ENCODE measurements around the gene ZKSCAN2. TPM values are rescaled to one million over a fixed set of nuclear protein-coding genes. Genes with fewer than 3 reads are reported as not detected.

The ZKSCAN2 gene
- total and polyA plus RNA-seq, 4 experiments from 2014 or later: 1.2 to 4.1 (median 2.5) TPM

DNA sequence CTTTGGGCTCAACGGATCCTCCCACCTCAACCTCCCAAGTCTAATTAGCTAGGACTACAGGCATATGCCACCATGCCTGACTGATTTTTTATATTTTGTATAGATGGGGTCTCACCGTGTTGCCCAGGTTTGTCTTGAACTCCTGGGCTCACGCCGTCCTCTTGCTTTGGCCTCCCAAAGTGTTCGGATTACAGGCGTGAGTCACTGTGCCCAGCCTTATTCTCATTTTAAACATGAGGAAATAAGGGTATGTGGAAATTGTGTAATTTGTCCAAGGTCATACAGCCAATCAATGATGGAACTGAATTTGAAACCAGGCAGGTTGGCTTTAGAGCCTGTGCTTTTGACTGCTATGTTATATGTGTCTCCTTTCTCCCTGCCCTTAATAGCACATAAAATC, 68.3 kb downstream of the ZKSCAN2 start:
- intact Hi-C loops (cut with micrococcal nuclease): no loop called here
- Histone ChIP-seq H3K4me1 (ENCODE audit: insufficient read depth, low read length) (no peaks in the 10 kb centered on the region), H3K36me3 (ENCODE audit: insufficient read depth, low read length) (no peaks in the 10 kb centered on the region), H3K4me3 (ENCODE audit: low read length in 2 of 2) (no peak overlapping the region), H3K27me3 (ENCODE audit: insufficient read depth, low read length) (no peaks in the 10 kb centered on the region), H3K9me3 (ENCODE audit: control insufficient read depth in 1 of 2, low read length in 2 of 2) (no peaks in the 10 kb centered on the region), H3K27ac (ENCODE audit: low read depth, low read length) (no peak overlapping the region)
- no peaks in the 10 kb centered on the region for H3K27me3 Mint-ChIP-seq
- no peak overlapping the region for H3K4me3 Mint-ChIP-seq
- H3K27ac Mint-ChIP-seq: no peak overlapping the region
- no peaks in the 10 kb centered on the region for H3K9me3 Mint-ChIP-seq
- POLR2A ChIA-PET (ENCODE audit: partially characterized antibody): no interaction called here
- CTCF ChIA-PET (ENCODE audit: partially characterized antibody): interaction anchor here (1.0 kb wide), 1 partner anchor 36 kb away, joined by 3 read pairs; no protein-coding TSS in a partner anchor
- no peaks in the 10 kb centered on the region for H3K36me3 Mint-ChIP-seq
- H3K4me1 Mint-ChIP-seq: peaks cover 0 to 1% (median 0%) of the 10 kb centered on the region in 4 donors
- DNase-seq: no peak

DNA sequence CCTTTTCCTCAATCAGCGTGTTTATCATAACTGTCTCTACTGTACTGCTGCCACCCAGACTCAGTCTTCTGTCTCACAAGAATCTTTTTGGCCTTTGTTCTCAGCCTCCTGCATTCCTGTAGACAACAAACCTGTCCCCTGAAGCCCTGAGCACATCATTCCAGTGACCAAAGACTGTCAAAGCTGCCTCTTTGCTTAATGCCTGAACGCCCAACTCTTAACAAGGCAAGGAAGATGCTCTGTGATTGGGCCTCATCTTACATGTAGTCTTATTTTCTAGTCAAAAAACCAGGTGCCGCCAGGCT, 70.2 kb downstream of the ZKSCAN2 start:
- Histone ChIP-seq H3K4me3 (ENCODE audit: low read length in 2 of 2) (no peak overlapping the region), H3K36me3 (ENCODE audit: insufficient read depth, low read length) (no peaks in the 10 kb centered on the region), H3K27me3 (ENCODE audit: insufficient read depth, low read length) (no peaks in the 10 kb centered on the region), H3K27ac (ENCODE audit: low read depth, low read length) (no peak overlapping the region), H3K4me1 (ENCODE audit: insufficient read depth, low read length) (no peaks in the 10 kb centered on the region), H3K9me3 (ENCODE audit: control insufficient read depth in 1 of 2, low read length in 2 of 2) (no peaks in the 10 kb centered on the region)
- Mint-ChIP-seq H3K27me3 (no peaks in the 10 kb centered on the region), H3K4me1 (peaks cover 0 to 5% (median under 1%) of the 10 kb centered on the region in 4 donors), H3K4me3 (no peak overlapping the region), H3K9me3 (no peaks in the 10 kb centered on the region), H3K36me3 (no peaks in the 10 kb centered on the region), H3K27ac (no peak overlapping the region)
- DNase-seq: no peak
- intact Hi-C loops (cut with micrococcal nuclease): no loop called here
- POLR2A ChIA-PET (ENCODE audit: partially characterized antibody): interaction anchor here (0.7 kb wide), 1 partner anchor 30 kb away, joined by 3 read pairs; no protein-coding TSS in a partner anchor
- CTCF ChIA-PET (ENCODE audit: partially characterized antibody): interaction anchor here (1.3 kb wide), 1 partner anchor 38 kb away, joined by 3 read pairs; no protein-coding TSS in a partner anchor

Other genes with a start within 250 kb of the ZKSCAN2 start
- 10 to 100 TPM; 62.6 to 62.8 TPM for gene ARHGAP17, start 242.5 kb downstream of the ZKSCAN2 start, total RNA-seq
- 10 to 100 TPM; 12.0 to 35.0 TPM for gene ARHGAP17, start 242.5 kb downstream of the ZKSCAN2 start, polyA plus RNA-seq
- gene LCMT1, start 146.1 kb downstream of the ZKSCAN2 start, total RNA-seq: 10 to 100 TPM; 37.0 to 37.9 TPM
- 10 to 100 TPM; 46.9 to 52.3 TPM for gene LCMT1, start 146.1 kb downstream of the ZKSCAN2 start, polyA plus RNA-seq
- not detected for gene AQP8, start 40.9 kb downstream of the ZKSCAN2 start, total RNA-seq
- not detected for gene AQP8, start 40.9 kb downstream of the ZKSCAN2 start, polyA plus RNA-seq

Measured in CD4-positive, alpha-beta memory T cell (primary cell).